H1 (cell line): ENCODE measurements around the gene SMARCA4. TPM values are rescaled to one million over a fixed set of nuclear protein-coding genes. Genes with fewer than 3 reads are reported as not detected.

Source experiments
- CTCF ChIA-PET: fragments of 300-600 bp; sonication (Branson Sonifier 250); formaldehyde crosslinking; loops from one replicate; lab custom pipeline; 2021; ENCODE audit not compliant: partially characterized antibody; lab: Charles Lee
- POLR2A ChIA-PET: fragments of 300-600 bp; sonication (Branson Sonifier 250); formaldehyde crosslinking; loops from one replicate; lab custom pipeline; 2021; ENCODE audit warnings: inconsistent platforms; ENCODE audit not compliant: partially characterized antibody; lab: Charles Lee
- DNase-seq, 2 experiments: peaks; one replicate each; pipeline versions ENCODE4 v3.0.0 to v3.0.0-alpha.2; 2010 to 2022; ENCODE audit warnings: low spot score in 2 of 2, low read depth in 1 of 2, mixed read lengths in 1 of 2
- FAIRE-seq: peaks from 2 replicates; lab custom pipeline; 2011; peaks lifted over from hg19 to GRCh38; lab: Jason Lieb, UNC
- H2AFZ ChIP-seq: 2 replicates; pipeline ENCODE4 v1.8.1; 2012; ENCODE audit warnings: low read length, inconsistent platforms
- H2AK5ac ChIP-seq: 2 replicates; pipeline ENCODE4 v1.6.1; 2013; ENCODE audit warnings: low read depth, low read length
- H2BK120ac ChIP-seq: replicated peaks from 2 replicates; pipeline ENCODE3; 2013; ENCODE audit warnings: low read depth, low read length, inconsistent platforms
- H2BK12ac ChIP-seq: 2 replicates; pipeline ENCODE4 v1.6.1; 2013; ENCODE audit warnings: low read depth, low read length
- H2BK15ac ChIP-seq: 2 replicates; pipeline ENCODE4 v1.6.1; 2013; ENCODE audit warnings: low read length
- H2BK20ac ChIP-seq: 2 replicates; pipeline ENCODE4 v1.6.1; 2013; ENCODE audit warnings: low read length
- H2BK5ac ChIP-seq: 2 replicates; pipeline ENCODE4 v1.6.1; 2013; ENCODE audit warnings: low read depth, low read length
- H3K14ac ChIP-seq: 2 replicates; pipeline ENCODE4 v1.6.1; 2013; ENCODE audit warnings: inconsistent platforms; ENCODE audit not compliant: insufficient read length
- H3K18ac ChIP-seq: 2 replicates; pipeline ENCODE4 v1.6.1; 2013; ENCODE audit warnings: low read length; ENCODE audit errors: extremely low read depth
- H3K23ac ChIP-seq: 2 replicates; pipeline ENCODE4 v1.6.1; 2013; ENCODE audit warnings: inconsistent platforms; ENCODE audit not compliant: insufficient read length
- H3K23me2 ChIP-seq: 2 replicates; pipeline ENCODE4 v1.6.1; 2013; ENCODE audit warnings: low read depth, low read length
- H3K27ac ChIP-seq: 2 replicates; pipeline ENCODE4 v1.6.1; 2011; ENCODE audit warnings: low read depth, low read length, inconsistent platforms
- H3K27me3 ChIP-seq, 4 experiments: replicated peaks in 1 of 4; 1 replicate in 1 of 4; 2 replicates in 3 of 4; pipeline versions ENCODE4 v1.6.1 to v1.8.1; 2011 to 2013; ENCODE audit warnings: low read length in 3 of 4, mild to moderate bottlenecking in 3 of 4, inconsistent platforms in 2 of 4, mixed read lengths in 2 of 4, moderate library complexity in 1 of 4; ENCODE audit not compliant: control insufficient read depth in 3 of 4, insufficient read depth in 3 of 4; ENCODE audit errors: extremely low read depth in 1 of 4
- H3K36me3 ChIP-seq, 4 experiments: 2 replicates each; pipeline versions ENCODE4 v1.6.1 to v1.8.1; 2011 to 2013; ENCODE audit warnings: mild to moderate bottlenecking in 4 of 4, low read length in 3 of 4, moderate library complexity in 2 of 4, control low read depth in 1 of 4, inconsistent platforms in 1 of 4; ENCODE audit not compliant: insufficient read depth in 4 of 4, control insufficient read depth in 2 of 4
- H3K4ac ChIP-seq: replicated peaks from 2 replicates; pipeline ENCODE3; 2013; ENCODE audit warnings: low read length, low read depth, mixed read lengths, inconsistent platforms; ENCODE audit not compliant: insufficient read length
- H3K4me1 ChIP-seq, 4 experiments: replicated peaks in 1 of 4; 1 replicate in 1 of 4; 2 replicates in 3 of 4; pipeline versions ENCODE4 v1.6.1 to v1.8.1; 2011 to 2013; ENCODE audit warnings: low read length in 3 of 4, inconsistent platforms in 2 of 4, mixed read lengths in 1 of 4; ENCODE audit not compliant: insufficient read depth in 4 of 4, control insufficient read depth in 3 of 4
- H3K4me2 ChIP-seq, 2 experiments: 2 replicates each; pipeline versions ENCODE4 v1.6.1 to v1.8.1; 2011 to 2013; ENCODE audit warnings: low read depth in 2 of 2, low read length in 2 of 2, control low read depth in 1 of 2, inconsistent platforms in 1 of 2, mild to moderate bottlenecking in 1 of 2; ENCODE audit not compliant: insufficient read depth in 1 of 2
- H3K4me3 ChIP-seq, 4 experiments: fragments of 200-600, 300-600 bp in 1 of 4; sonication (generic), shearing (Covaris generic), sonication (Bioruptor Twin) in 1 of 4; 2 replicates each; pipeline versions ENCODE4 v1.5.1 to v1.8.1; 2011 to 2016; ENCODE audit warnings: low read length in 4 of 4, low read depth in 3 of 4, control low read depth in 2 of 4, inconsistent platforms in 2 of 4, mild to moderate bottlenecking in 2 of 4, mixed read lengths in 1 of 4, moderate library complexity in 1 of 4; ENCODE audit not compliant: insufficient read depth in 2 of 4; ENCODE audit errors: extremely low read depth in 1 of 4
- H3K56ac ChIP-seq: replicated peaks from 2 replicates; pipeline ENCODE3; 2013; ENCODE audit warnings: low read depth, mild to moderate bottlenecking, mixed read lengths, low read length, inconsistent platforms; ENCODE audit not compliant: insufficient read length
- H3K79me1 ChIP-seq: 2 replicates; pipeline ENCODE4 v1.6.1; 2013; ENCODE audit warnings: low read depth, low read length, control low read depth
- H3K79me2 ChIP-seq, 2 experiments: 2 replicates each; pipeline versions ENCODE4 v1.6.1 to v1.8.1; 2012 to 2013; ENCODE audit warnings: low read length in 2 of 2, mild to moderate bottlenecking in 2 of 2, inconsistent platforms in 1 of 2; ENCODE audit not compliant: insufficient read depth in 2 of 2, control insufficient read depth in 1 of 2
- H3K9ac ChIP-seq, 4 experiments: replicated peaks in 1 of 4; 1 replicate in 1 of 4; 2 replicates in 3 of 4; pipeline versions ENCODE4 v1.6.1 to v1.8.1; 2011 to 2013; ENCODE audit warnings: low read depth in 3 of 4, low read length in 3 of 4, control low read depth in 2 of 4, mild to moderate bottlenecking in 2 of 4, moderate library complexity in 2 of 4, inconsistent platforms in 1 of 4; ENCODE audit errors: extremely low read depth in 1 of 4
- H3K9me3 ChIP-seq, 2 experiments: 2 replicates each; pipeline versions ENCODE4 v1.6.1 to v1.8.1; 2012 to 2013; ENCODE audit warnings: mild to moderate bottlenecking in 2 of 2, moderate library complexity in 2 of 2, control low read depth in 1 of 2, inconsistent platforms in 1 of 2, low read depth in 1 of 2, low read length in 1 of 2, mixed read lengths in 1 of 2; ENCODE audit not compliant: insufficient read depth in 2 of 2
- H4K20me1 ChIP-seq, 2 experiments: replicated peaks in 1 of 2; 2 replicates each; pipeline versions ENCODE3 to v1.8.1; 2011 to 2013; ENCODE audit warnings: inconsistent platforms in 2 of 2, low read length in 2 of 2, mild to moderate bottlenecking in 1 of 2; ENCODE audit not compliant: insufficient read depth in 2 of 2, control insufficient read depth in 1 of 2
- H4K5ac ChIP-seq: 2 replicates; pipeline ENCODE4 v1.6.1; 2013; ENCODE audit warnings: low read length, low read depth, mixed read lengths, inconsistent platforms; ENCODE audit not compliant: insufficient read length
- H4K8ac ChIP-seq: 2 replicates; pipeline ENCODE4 v1.8.0; 2013; ENCODE audit warnings: mild to moderate bottlenecking, moderate library complexity, low read length, inconsistent platforms; ENCODE audit not compliant: insufficient read depth; ENCODE audit errors: extremely low read depth
- H4K91ac ChIP-seq: replicated peaks from 2 replicates; pipeline ENCODE3; 2013; ENCODE audit warnings: low read length, mixed read lengths, inconsistent platforms; ENCODE audit not compliant: insufficient read length
- CEBPB ChIP-seq: IDR thresholded peaks from 2 replicates; pipeline ENCODE4 v1.6.1; 2012; ENCODE audit warnings: low read depth, low read length
- EGR1 ChIP-seq: IDR thresholded peaks from 2 replicates; pipeline ENCODE4 v1.6.1; 2011; ENCODE audit warnings: low read depth, low read length, borderline replicate concordance
- EP300 ChIP-seq, 2 experiments: IDR thresholded peaks; 1 replicate in 1 of 2; 2 replicates in 1 of 2; pipeline ENCODE4 v1.6.1; 2011 to 2012; ENCODE audit warnings: low read depth in 2 of 2, low read length in 2 of 2, mild to moderate bottlenecking in 2 of 2, borderline replicate concordance in 1 of 2, inconsistent platforms in 1 of 2, moderate library complexity in 1 of 2
- EZH2 ChIP-seq: fragments of 200-600 bp; sonication (generic); IDR thresholded peaks from 2 replicates; pipeline ENCODE4 v1.7.1; 2012; ENCODE audit warnings: low read depth, mild to moderate bottlenecking, moderate library complexity, low read length, inconsistent platforms; ENCODE audit not compliant: severe bottlenecking
- KDM5A ChIP-seq: fragments of 200-600 bp; IDR thresholded peaks from 2 replicates; pipeline ENCODE4 v1.7.1; 2012; ENCODE audit warnings: mild to moderate bottlenecking, low read length, inconsistent platforms, mixed read lengths
- RBBP5 ChIP-seq: IDR thresholded peaks from 2 replicates; pipeline ENCODE4 v1.7.1; 2012; ENCODE audit warnings: low read depth, mild to moderate bottlenecking, inconsistent platforms, low read length, moderate library complexity, borderline replicate concordance
- RNF2 ChIP-seq: fragments of 200-900, 300-1000 bp; sonication (generic); IDR thresholded peaks from 2 replicates; pipeline ENCODE4 v1.7.1; 2016; ENCODE audit warnings: borderline replicate concordance, low read depth, mild to moderate bottlenecking, antibody characterized with exemption, low read length; ENCODE audit not compliant: poor library complexity, severe bottlenecking; ENCODE audit errors: missing control alignments
- SP1 ChIP-seq: IDR thresholded peaks from 2 replicates; pipeline ENCODE4 v1.6.1; 2011; ENCODE audit warnings: low read depth, low read length
- TAF7 ChIP-seq: optimal IDR thresholded peaks from 2 replicates; pipeline ENCODE3; 2011; ENCODE audit warnings: low read depth, mild to moderate bottlenecking, inconsistent platforms, low read length, moderate library complexity, borderline replicate concordance
- ZNF274 ChIP-seq: IDR thresholded peaks from 2 replicates; pipeline ENCODE4 v1.7.0; 2012; ENCODE audit warnings: low read length, borderline replicate concordance; ENCODE audit errors: extremely low read depth
- WGBS, 2 experiments: shearing (Covaris generic) in 1 of 2; methylation state at CpG; one replicate each; pipeline versions ENCODE4 v1.1.6 to v1.1.7; 2013 to 2015; ENCODE audit warnings: low lambda C conversion rate in 2 of 2, mixed read lengths in 2 of 2, inconsistent platforms in 1 of 2, low coverage in 1 of 2, missing lambda C conversion rate in 1 of 2; ENCODE audit not compliant: insufficient replicate concordance in 2 of 2, insufficient coverage in 1 of 2, insufficient read length in 1 of 2; ENCODE audit errors: extremely low coverage in 1 of 2, missing lambda C conversion rate in 1 of 2; 5-methylcytosine and 5-hydroxymethylcytosine counted together
- polyA plus RNA-seq, 7 experiments: library from polyadenylated mRNA; depleted of rRNA in 3 of 7; stranded (reverse) in 5 of 7; unstranded in 2 of 7; fragments of >200 nt in 5 of 7; fragments of 200-250 nt in 2 of 7; gene quantifications; 1 replicate in 5 of 7; 2 replicates in 1 of 7; 4 replicates in 1 of 7; pipeline versions ENCODE4 v1.2.1 to v1.2.3, GENCODE V29; 2011 to 2013; ENCODE audit warnings: missing spikeins in 2 of 7, mixed read lengths in 2 of 7
- total RNA-seq: library from RNA; stranded (reverse); fragmentation: NEBNext Ultra II Directional; extraction: Animal tissue kit (Norgen Biotek cat#: 25700); gene quantifications from 2 replicates; pipeline ENCODE4 v1.2.1, GENCODE V29; 2021
- TF ChIP-seq, protein P1 (sequence below): IDR thresholded peaks from 2 replicates; pipeline ENCODE4 v1.6.1; 2012; ENCODE audit warnings: inconsistent platforms

Gene SMARCA4
- total and polyA plus RNA-seq, 2 of the 8 experiments (the other 6 are each of a cell fraction or from before 2014, with no cell fraction given): 86.4 to 263 TPM

DNA sequence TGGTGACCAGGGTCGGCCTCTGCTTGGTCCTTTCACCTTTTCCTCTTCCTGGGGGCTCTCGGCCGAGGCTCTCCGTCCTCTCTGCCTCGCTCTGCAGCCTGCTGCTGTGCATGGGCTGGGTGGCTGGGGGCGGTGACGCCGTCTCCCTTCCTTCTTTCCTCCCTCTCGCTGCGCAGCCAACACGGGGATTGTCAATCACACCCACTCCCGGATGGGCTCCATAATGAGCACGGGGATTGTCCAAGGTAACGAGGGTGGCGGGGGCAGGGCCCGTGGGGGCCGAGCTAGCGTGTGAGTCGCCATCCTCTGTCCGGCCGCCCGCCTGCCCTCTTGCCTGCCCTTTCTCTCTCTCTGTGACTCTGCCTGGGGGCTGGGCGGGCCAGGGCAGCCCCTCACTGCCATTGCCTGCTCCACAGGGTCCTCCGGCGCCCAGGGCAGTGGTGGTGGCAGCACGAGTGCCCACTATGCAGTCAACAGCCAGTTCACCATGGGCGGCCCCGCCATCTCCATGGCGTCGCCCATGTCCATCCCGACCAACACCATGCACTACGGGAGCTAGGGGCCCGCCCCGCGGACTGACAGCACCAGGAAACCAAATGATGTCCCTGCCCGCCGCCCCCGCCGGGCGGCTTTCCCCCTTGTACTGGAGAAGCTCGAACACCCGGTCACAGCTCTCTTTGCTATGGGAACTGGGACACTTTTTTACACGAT, 39.5 kb upstream of the SMARCA4 start:
- FAIRE-seq: no peak
- POLR2A ChIA-PET: interaction anchor here (1.0 to 1.9 kb wide), 6 partner anchors 10 to 51 kb away, joined by 3 to 5 read pairs (median 3); no protein-coding TSS in a partner anchor
- no peak overlapping the region for H3K4me2 ChIP-seq
- TF ChIP-seq EGR1 (no peak), EZH2 (no peak), SP1 (no peak), ZNF274 (no peak), RBBP5 (no peak), RNF2 (no peak), CEBPB (no peak), TAF7 (no peak), EP300 (IDR thresholded peaks at IDR 0.05; ENCODE audit: borderline replicate concordance in 1 of 2, low read depth in 2 of 2, low read length in 2 of 2) (no peak), KDM5A (no peak)
- TF ChIP-seq, protein P1, sequence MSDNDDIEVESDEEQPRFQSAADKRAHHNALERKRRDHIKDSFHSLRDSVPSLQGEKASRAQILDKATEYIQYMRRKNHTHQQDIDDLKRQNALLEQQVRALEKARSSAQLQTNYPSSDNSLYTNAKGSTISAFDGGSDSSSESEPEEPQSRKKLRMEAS: no peak

More for the DNA sequence above, 39.5 kb upstream of the SMARCA4 start:
- Histone ChIP-seq H2BK5ac (no peak overlapping the region), H3K4ac (no peak overlapping the region), H3K9me3 (no peaks in the 10 kb centered on the region), H3K14ac (no peak overlapping the region), H4K91ac (no peak overlapping the region), H3K79me1 (no peaks in the 10 kb centered on the region), H2BK120ac (no peak overlapping the region), H3K27ac (no peak overlapping the region), H2BK12ac (no peak overlapping the region), H3K4me3 (no peak overlapping the region), H3K4me1 (no peaks in the 10 kb centered on the region), H3K18ac (no peak overlapping the region), H3K36me3 (peaks cover 4 to 51% (median 28%) of the 10 kb centered on the region in 4 experiments; a peak in 7 of 8 replicates), H3K56ac (no peak overlapping the region), H2BK15ac (no peak overlapping the region), H3K23me2 (no peaks in the 10 kb centered on the region), H4K20me1 (peaks cover 3 to 11% of the 10 kb centered on the region in 2 experiments), H4K8ac (no peak overlapping the region), H3K79me2 (no peaks in the 10 kb centered on the region), H4K5ac (no peak overlapping the region), H3K27me3 (no peaks in the 10 kb centered on the region), H3K23ac (no peak overlapping the region), H2BK20ac (no peak overlapping the region), H2AK5ac (no peak overlapping the region), H3K9ac (no peak overlapping the region), H2AFZ (no peak overlapping the region)
- DNase-seq: no peak
- CTCF ChIA-PET: interaction anchor here (1.0 to 1.6 kb wide), 4 partner anchors 12 to 36 kb away, joined by 3 read pairs; no protein-coding TSS in a partner anchor
- 94% methylated on average over 38 of the region's 43 CpGs; no CpG with 5 or more reads in 1 of the 2 experiments for WGBS, 2 experiments
